GM23338 (cell line): Measurements from ENCODE around the gene AGA. TPM values are rescaled to one million over a fixed set of nuclear protein-coding genes. Genes with fewer than 3 reads are reported as not detected.

Experiments used
- ATAC-seq: fragments of 200-7000 bp; cut with Tn5 transposase; 3 replicates; pipeline ENCODE4 v1.9.1; 2020
- DNase-seq: peaks from one replicate; pipeline ENCODE4 v3.0.0-alpha.2; 2015; ENCODE audit warnings: low spot score
- H2AFZ ChIP-seq: fragments of 200-600 bp; sonication (generic); 2 replicates; pipeline ENCODE4 v1.8.0; 2016; ENCODE audit warnings: antibody characterized with exemption, mild to moderate bottlenecking, moderate library complexity
- H3F3A ChIP-seq: fragments of 200-600 bp; sonication (generic); replicated peaks from 2 replicates; pipeline ENCODE4 v1.8.0; 2017; ENCODE audit warnings: antibody characterized with exemption, mixed run types, low read depth
- H3K27ac ChIP-seq: fragments of 200-600 bp; sonication (generic); 2 replicates; pipeline ENCODE4 v1.6.1; 2016; ENCODE audit warnings: low read depth
- H3K27me3 ChIP-seq: fragments of 200-600 bp; sonication (generic); 2 replicates; pipeline ENCODE4 v1.8.0; 2016; ENCODE audit warnings: mild to moderate bottlenecking, mixed run types, moderate library complexity; ENCODE audit not compliant: insufficient read depth
- H3K36me3 ChIP-seq: fragments of 200-600 bp; sonication (generic); 2 replicates; pipeline ENCODE4 v1.8.0; 2016; ENCODE audit warnings: mild to moderate bottlenecking; ENCODE audit not compliant: insufficient read depth
- H3K4me1 ChIP-seq: fragments of 200-600 bp; sonication (generic); 2 replicates; pipeline ENCODE4 v1.8.0; 2016; ENCODE audit warnings: mild to moderate bottlenecking, moderate library complexity; ENCODE audit not compliant: insufficient read depth
- H3K4me2 ChIP-seq: fragments of 200-600 bp; sonication (generic); 2 replicates; pipeline ENCODE4 v1.7.1; 2017; ENCODE audit warnings: mixed run types
- H3K4me3 ChIP-seq: fragments of 200-600 bp; sonication (generic); 2 replicates; pipeline ENCODE4 v1.6.1; 2016; ENCODE audit warnings: mixed run types
- H3K79me2 ChIP-seq: fragments of 200-600 bp; sonication (generic); replicated peaks from 2 replicates; pipeline ENCODE4 v1.8.0; 2017; ENCODE audit warnings: mild to moderate bottlenecking; ENCODE audit not compliant: insufficient read depth
- H3K9me2 ChIP-seq: fragments of 200-600 bp; sonication (generic); 2 replicates; pipeline ENCODE4 v1.8.0; 2017; ENCODE audit not compliant: insufficient read depth
- H4K20me1 ChIP-seq: fragments of 200-600 bp; sonication (generic); replicated peaks from 2 replicates; pipeline ENCODE4 v1.8.0; 2017; ENCODE audit warnings: mild to moderate bottlenecking; ENCODE audit not compliant: insufficient read depth
- H3K27ac Mint-ChIP-seq: 2 replicates; pipeline ENCODE4 v1.8.0; 2020; ENCODE audit warnings: inconsistent platforms, mild to moderate bottlenecking, moderate library complexity, mixed read lengths
- H3K27me3 Mint-ChIP-seq: 3 replicates; pipeline ENCODE4 v1.8.0; 2022; ENCODE audit warnings: low read depth, mild to moderate bottlenecking, moderate library complexity, mixed read lengths, inconsistent platforms; ENCODE audit not compliant: insufficient read depth, poor library complexity
- H3K36me3 Mint-ChIP-seq: 3 replicates; pipeline ENCODE4 v1.8.0; 2021; ENCODE audit warnings: low read depth, mild to moderate bottlenecking, inconsistent platforms, moderate library complexity, mixed read lengths
- H3K4me1 Mint-ChIP-seq: 3 replicates; pipeline ENCODE4 v1.8.0; 2020; ENCODE audit warnings: mild to moderate bottlenecking, inconsistent platforms, mixed read lengths
- H3K4me3 Mint-ChIP-seq: 3 replicates; pipeline ENCODE4 v1.8.0; 2021; ENCODE audit warnings: moderate library complexity, mild to moderate bottlenecking, inconsistent platforms, mixed read lengths
- H3K9me3 Mint-ChIP-seq: 3 replicates; pipeline ENCODE4 v1.8.0; 2020; ENCODE audit warnings: moderate library complexity, mild to moderate bottlenecking, inconsistent platforms, mixed read lengths
- CREB1 ChIP-seq: fragments of 250-450 bp; sonication (Bioruptor Pico); IDR thresholded peaks from 2 replicates; pipeline ENCODE4 v1.5.0; 2020; ENCODE audit warnings: low read depth, mild to moderate bottlenecking, moderate library complexity
- CTCF ChIP-seq, 2 experiments: fragments of 200-600 bp in 1 of 2; sonication (generic) in 1 of 2; conservative IDR thresholded peaks; 2 replicates each; pipeline versions ENCODE4 v1.5.1 to v1.6.1; 2016 to 2017; ENCODE audit warnings: antibody characterized with exemption in 2 of 2, low read depth in 2 of 2, mild to moderate bottlenecking in 2 of 2, moderate library complexity in 1 of 2
- ETS1 ChIP-seq: IDR thresholded peaks from 2 replicates; pipeline ENCODE4 v1.6.1; 2016; ENCODE audit warnings: antibody characterized with exemption
- EZH2 ChIP-seq: fragments of 200-600 bp; sonication (generic); IDR thresholded peaks from one replicate; pipeline ENCODE4 v1.8.0; 2017; ENCODE audit warnings: antibody characterized with exemption, mild to moderate bottlenecking, low read depth; ENCODE audit not compliant: unreplicated experiment
- EZH2phosphoT487 ChIP-seq: fragments of 200-600 bp; sonication (generic); IDR thresholded peaks from one replicate; pipeline ENCODE4 v1.8.1; 2018; ENCODE audit warnings: antibody characterized with exemption; ENCODE audit not compliant: unreplicated experiment
- JUNB ChIP-seq: IDR thresholded peaks from one replicate; pipeline ENCODE4 v1.6.1; 2016; ENCODE audit warnings: antibody characterized with exemption; ENCODE audit not compliant: unreplicated experiment
- NANOG ChIP-seq: IDR thresholded peaks from 2 replicates; pipeline ENCODE4 v1.6.1; 2016; ENCODE audit warnings: antibody characterized with exemption, borderline replicate concordance
- REST ChIP-seq: IDR thresholded peaks from one replicate; pipeline ENCODE4 v1.6.1; 2018; ENCODE audit warnings: antibody characterized with exemption; ENCODE audit not compliant: unreplicated experiment
- STAT1 ChIP-seq: IDR thresholded peaks from one replicate; pipeline ENCODE4 v1.6.1; 2016; ENCODE audit warnings: antibody characterized with exemption; ENCODE audit not compliant: unreplicated experiment
- ZNF114 ChIP-seq: fragments of 250-450 bp; sonication (Bioruptor Pico); IDR thresholded peaks from 2 replicates; pipeline ENCODE4 v1.5.0; 2020; ENCODE audit warnings: mild to moderate bottlenecking, moderate library complexity
- ZNF331 ChIP-seq: fragments of 250-450 bp; sonication (Bioruptor Pico); IDR thresholded peaks from 2 replicates; pipeline ENCODE4 v1.5.0; 2020; ENCODE audit warnings: low read depth, mild to moderate bottlenecking, moderate library complexity
- ZNF462 ChIP-seq: fragments of 250-450 bp; sonication (Bioruptor Pico); IDR thresholded peaks from 2 replicates; pipeline ENCODE4 v1.5.0; 2020; ENCODE audit warnings: mild to moderate bottlenecking, moderate library complexity
- polyA plus RNA-seq: library from polyadenylated mRNA; unstranded; fragments of >200 nt; fragmentation: Nextera tagmentation; extraction: Ambion mirVana; gene quantifications from 2 replicates; pipeline ENCODE4 v1.2.1, GENCODE V29; 2016
- total RNA-seq: library from RNA; depleted of rRNA; stranded (reverse); fragments of >200 nt; shearing (Covaris generic); gene quantifications from 2 replicates; pipeline ENCODE4 v1.2.3, GENCODE V29; 2014

Gene AGA
- total and polyA plus RNA-seq, 2 experiments from 2014 or later = 5.5 to 12.8 TPM

- Mint-ChIP-seq H3K9me3 (no peaks in the 10 kb centered on the region), H3K36me3 (no peaks in the 10 kb centered on the region), H3K4me3 (no peak overlapping the region), H3K4me1 (peaks cover 3% of the 10 kb centered on the region; the same call in 2 of the 3 replicates), H3K27ac (no peak overlapping the region), H3K27me3 (no peaks in the 10 kb centered on the region)
- peaks cover 43% of the 10 kb centered on the region for H3K79me2 ChIP-seq
- DNase-seq (no peak), ATAC-seq (no peak)
- H4K20me1 ChIP-seq = no peaks in the 10 kb centered on the region
- H3F3A ChIP-seq = no peaks in the 10 kb centered on the region
- TF ChIP-seq NANOG (no peak), CREB1 (CRISPR knock-in tag) (no peak), ZNF462 (no peak), JUNB (no peak), STAT1 (no peak), REST (no peak), EZH2phosphoT487 (no peak), EZH2 (no peak), ZNF114 (no peak), CTCF (conservative IDR thresholded peaks at IDR 0.05; ENCODE audit: low read depth in 2 of 2) (no peak), ZNF331 (no peak), ETS1 (no peak)
- H3K27ac ChIP-seq = no peak overlapping the region
- H3K9me2 ChIP-seq = no peaks in the 10 kb centered on the region
- no peaks in the 10 kb centered on the region for H3K36me3 ChIP-seq
- no peak overlapping the region for H3K4me2 ChIP-seq
- H2AFZ ChIP-seq = no peak overlapping the region
- H3K4me1 ChIP-seq = peaks cover 6% of the 10 kb centered on the region; the same call in 1 of the 2 replicates
- H3K27me3 ChIP-seq = no peaks in the 10 kb centered on the region
- H3K4me3 ChIP-seq = no peak overlapping the region
Observed at GRCh38 chr4:177450426-177451107, 8.3 kb upstream of the AGA start.
